Progenitor cell of endocrine pancreas (in vitro differentiated cells): ENCODE measurements around the gene PDE11A. TPM values are rescaled to one million over a fixed set of nuclear protein-coding genes. Genes with fewer than 3 reads are reported as not detected.
A peak's percentile ranks its signal among the peaks of the same experiment; 100 is the strongest.
"Not testable (repeated sequence)": the region's sequence is repeated elsewhere in the genome, so short reads cannot be mapped to it uniquely, and the experiment has no call there.

Experiments
- DNase-seq: peaks from one replicate; pipeline ENCODE4 v3.0.0; 2021; ENCODE audit warnings: low spot score; ENCODE audit not compliant: unreplicated experiment
- H3K27ac Mint-ChIP-seq: 2 replicates; pipeline ENCODE4 v1.8.0; 2021; ENCODE audit warnings: mild to moderate bottlenecking, moderate library complexity, mixed read lengths
- H3K27me3 Mint-ChIP-seq: 2 replicates; pipeline ENCODE4 v1.8.0; 2021; ENCODE audit warnings: mixed read lengths
- H3K36me3 Mint-ChIP-seq: 2 replicates; pipeline ENCODE4 v1.8.0; 2022; ENCODE audit warnings: mixed read lengths; ENCODE audit not compliant: insufficient read depth
- H3K4me1 Mint-ChIP-seq: 2 replicates; pipeline ENCODE4 v1.8.0; 2021; ENCODE audit warnings: low read depth, mixed read lengths
- H3K4me3 Mint-ChIP-seq: 2 replicates; pipeline ENCODE4 v1.8.0; 2021; ENCODE audit warnings: low read depth, mild to moderate bottlenecking, moderate library complexity, mixed read lengths
- H3K9me3 Mint-ChIP-seq: 2 replicates; pipeline ENCODE4 v1.8.0; 2021; ENCODE audit warnings: low read depth, mixed read lengths
- total RNA-seq: library from RNA; stranded (reverse); gene quantifications from 2 replicates; pipeline ENCODE4 v1.2.1, GENCODE V29; 2021
- TF ChIP-seq, protein P1 (sequence below): fragments of 200-600 bp; sonication (generic); IDR thresholded peaks from one replicate; pipeline ENCODE4 v1.5.0; 2021; ENCODE audit warnings: antibody characterized with exemption, mild to moderate bottlenecking; ENCODE audit not compliant: unreplicated experiment

Gene PDE11A
- total RNA-seq, 1 donor from 2014 or later = 54.8 TPM

DNA sequence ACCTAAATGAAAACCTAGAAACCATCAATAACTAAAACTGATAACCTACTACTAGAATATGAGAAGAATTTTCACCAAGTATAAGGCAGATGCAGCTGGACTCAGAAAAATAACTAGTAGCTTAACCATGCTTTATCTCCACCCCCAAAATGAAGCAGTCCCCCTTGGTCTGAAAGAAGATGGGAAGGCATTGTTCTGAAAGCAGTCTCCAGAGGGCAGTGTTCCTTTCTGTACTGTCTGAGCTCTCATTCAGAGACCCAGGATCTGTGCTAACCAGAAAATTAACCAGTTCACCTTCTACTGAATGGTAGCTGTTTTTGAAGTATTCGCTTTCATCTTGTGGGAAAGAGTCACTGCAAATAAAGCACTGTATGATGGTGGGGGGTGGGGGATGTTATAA is 273.0 kb downstream of the PDE11A start:
- H3K27ac Mint-ChIP-seq = no peak overlapping the region

DNA sequence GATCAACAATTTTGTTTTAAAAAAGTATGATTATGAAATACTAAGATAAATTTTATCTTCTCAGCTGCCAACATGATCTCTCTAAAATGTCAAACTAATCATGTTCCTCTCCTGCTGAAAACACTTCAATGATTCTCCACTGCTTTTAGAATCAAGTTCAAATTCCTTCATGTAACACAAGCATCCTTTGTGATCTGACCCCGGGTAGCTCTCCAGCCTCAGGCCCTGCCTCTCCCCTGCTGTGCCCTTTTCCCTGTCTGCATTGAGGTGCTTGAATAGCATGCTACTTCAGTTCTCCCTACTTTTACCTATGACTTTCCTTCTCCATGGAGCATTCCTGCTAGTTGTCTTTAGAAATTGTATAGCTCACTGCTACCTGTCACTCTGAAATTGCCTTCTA is 274.8 kb downstream of the PDE11A start:
- Mint-ChIP-seq H3K27me3 (no peaks in the 10 kb centered on the region), H3K9me3 (no peaks in the 10 kb centered on the region), H3K4me1 (no peaks in the 10 kb centered on the region), H3K36me3 (no peaks in the 10 kb centered on the region), H3K4me3 (no peak overlapping the region), H3K27ac (no peak overlapping the region)
- TF ChIP-seq, protein P1, sequence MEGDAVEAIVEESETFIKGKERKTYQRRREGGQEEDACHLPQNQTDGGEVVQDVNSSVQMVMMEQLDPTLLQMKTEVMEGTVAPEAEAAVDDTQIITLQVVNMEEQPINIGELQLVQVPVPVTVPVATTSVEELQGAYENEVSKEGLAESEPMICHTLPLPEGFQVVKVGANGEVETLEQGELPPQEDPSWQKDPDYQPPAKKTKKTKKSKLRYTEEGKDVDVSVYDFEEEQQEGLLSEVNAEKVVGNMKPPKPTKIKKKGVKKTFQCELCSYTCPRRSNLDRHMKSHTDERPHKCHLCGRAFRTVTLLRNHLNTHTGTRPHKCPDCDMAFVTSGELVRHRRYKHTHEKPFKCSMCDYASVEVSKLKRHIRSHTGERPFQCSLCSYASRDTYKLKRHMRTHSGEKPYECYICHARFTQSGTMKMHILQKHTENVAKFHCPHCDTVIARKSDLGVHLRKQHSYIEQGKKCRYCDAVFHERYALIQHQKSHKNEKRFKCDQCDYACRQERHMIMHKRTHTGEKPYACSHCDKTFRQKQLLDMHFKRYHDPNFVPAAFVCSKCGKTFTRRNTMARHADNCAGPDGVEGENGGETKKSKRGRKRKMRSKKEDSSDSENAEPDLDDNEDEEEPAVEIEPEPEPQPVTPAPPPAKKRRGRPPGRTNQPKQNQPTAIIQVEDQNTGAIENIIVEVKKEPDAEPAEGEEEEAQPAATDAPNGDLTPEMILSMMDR = no peak
- DNase-seq = no peak

More for the DNA sequence above, 273.0 kb downstream of the PDE11A start:
- H3K9me3 Mint-ChIP-seq = no peaks in the 10 kb centered on the region
- no peak for DNase-seq
- TF ChIP-seq, protein P1 = peak; percentile 70
- H3K36me3 Mint-ChIP-seq = no peaks in the 10 kb centered on the region
- H3K4me1 Mint-ChIP-seq = no peaks in the 10 kb centered on the region
- H3K4me3 Mint-ChIP-seq = no peak overlapping the region
- no peaks in the 10 kb centered on the region for H3K27me3 Mint-ChIP-seq

DNA sequence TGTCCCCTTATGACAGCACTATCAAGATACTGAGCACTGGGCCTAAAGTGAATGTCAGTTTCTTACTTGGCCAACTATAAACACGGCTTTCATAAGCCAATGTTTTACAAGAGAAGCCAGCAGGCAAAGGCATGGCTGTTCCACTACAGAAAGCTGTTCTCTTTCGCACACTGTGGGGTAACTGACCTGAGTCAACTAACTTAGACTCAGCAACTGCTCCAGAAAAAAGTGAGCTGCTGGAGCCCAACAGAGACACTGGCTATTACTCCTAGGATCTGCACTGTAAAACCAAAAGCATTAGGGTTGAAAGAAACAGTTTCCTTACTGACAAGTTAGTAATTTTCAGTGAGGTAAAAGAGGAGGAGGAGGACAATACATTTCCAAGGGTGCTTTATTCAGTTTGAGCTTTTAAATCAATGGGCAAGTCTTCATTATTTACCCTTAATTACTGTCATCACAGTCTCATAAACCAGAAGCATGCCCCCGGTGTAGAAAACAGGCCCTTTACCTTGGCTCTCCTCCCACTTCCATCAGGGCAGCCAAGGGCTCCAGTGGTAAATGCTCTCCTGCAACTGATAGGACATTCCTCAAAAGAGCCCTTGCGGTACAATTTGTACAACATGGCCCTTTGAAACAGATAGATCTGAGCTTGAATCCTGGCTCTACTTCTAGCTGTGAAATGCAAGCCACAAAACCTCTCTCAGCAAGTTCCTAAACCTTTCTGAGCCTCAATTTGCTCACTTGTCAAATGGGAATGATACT is 275.7 kb downstream of the PDE11A start:
- Mint-ChIP-seq H3K27ac (no peak overlapping the region), H3K27me3 (no peaks in the 10 kb centered on the region), H3K4me3 (no peak overlapping the region), H3K9me3 (no peaks in the 10 kb centered on the region), H3K4me1 (no peaks in the 10 kb centered on the region), H3K36me3 (no peaks in the 10 kb centered on the region)
- TF ChIP-seq, protein P1 = no peak
- no peak for DNase-seq

DNA sequence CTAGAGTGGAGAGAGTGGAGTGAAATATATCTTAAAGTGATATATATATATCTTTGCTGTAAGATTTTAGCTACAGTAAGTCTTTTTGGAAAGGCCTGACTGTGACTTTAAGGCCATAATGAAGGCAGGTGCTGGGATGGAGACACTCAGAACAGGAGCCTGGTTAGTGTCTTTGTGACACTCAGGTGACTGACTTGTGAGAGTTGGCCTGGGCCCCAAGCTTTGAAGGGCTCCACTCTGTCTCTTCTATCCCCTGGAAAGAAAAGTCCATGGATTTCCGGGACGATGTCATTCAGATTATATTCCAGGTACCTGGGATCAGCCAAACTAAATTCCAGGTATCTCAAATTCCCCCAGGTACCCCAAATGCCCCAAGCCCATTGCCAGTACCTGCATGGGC is 276.6 kb downstream of the PDE11A start:
- no peaks in the 10 kb centered on the region for H3K4me1 Mint-ChIP-seq
- H3K4me3 Mint-ChIP-seq = no peak overlapping the region
- TF ChIP-seq, protein P1 = no peak
- H3K27ac Mint-ChIP-seq = no peak overlapping the region
- no peak for DNase-seq
- no peaks in the 10 kb centered on the region for H3K9me3 Mint-ChIP-seq
- H3K27me3 Mint-ChIP-seq = no peaks in the 10 kb centered on the region
- H3K36me3 Mint-ChIP-seq = no peaks in the 10 kb centered on the region

DNA sequence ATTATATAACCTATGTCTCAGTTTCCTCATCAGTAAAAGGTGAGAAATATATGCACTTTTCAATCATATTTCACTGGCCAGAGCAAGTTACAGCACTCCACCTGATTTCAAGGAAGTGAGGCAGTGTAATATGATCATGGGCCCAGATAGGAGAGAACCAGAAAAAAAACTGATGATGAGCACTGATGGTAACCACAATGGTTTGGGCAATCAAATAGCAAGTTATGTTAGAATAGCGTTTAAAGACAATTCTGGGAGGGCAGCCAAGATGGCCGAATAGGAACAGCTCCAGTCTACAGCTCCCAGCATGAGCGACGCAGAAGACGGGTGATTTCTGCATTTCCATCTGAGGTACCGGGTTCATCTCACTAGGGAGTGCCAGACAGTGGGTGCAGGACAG is 287.4 kb downstream of the PDE11A start:
- not testable (repeated sequence) for H3K36me3 Mint-ChIP-seq, H3K27me3 Mint-ChIP-seq, H3K4me1 Mint-ChIP-seq, DNase-seq, H3K27ac Mint-ChIP-seq, H3K4me3 Mint-ChIP-seq, H3K9me3 Mint-ChIP-seq

DNA sequence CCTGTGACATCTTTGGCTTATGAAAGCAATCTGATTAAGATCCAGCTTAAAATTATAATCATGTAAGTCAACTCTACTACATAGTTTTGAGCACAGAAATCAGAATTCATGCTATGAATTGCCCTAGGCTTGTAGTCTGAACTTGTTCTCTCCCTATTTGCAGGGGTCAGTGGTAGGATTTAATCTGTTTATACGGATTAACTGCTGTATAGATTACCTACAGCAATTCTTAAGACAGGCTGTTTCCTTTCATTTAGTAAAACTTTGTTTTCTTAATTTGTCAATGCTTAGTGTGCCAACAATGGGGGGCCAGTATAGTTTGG is 287.9 kb downstream of the PDE11A start:
- H3K27me3 Mint-ChIP-seq = no peaks in the 10 kb centered on the region
- H3K4me3 Mint-ChIP-seq = no peak overlapping the region
- H3K9me3 Mint-ChIP-seq = peaks cover 8% of the 10 kb centered on the region
- TF ChIP-seq, protein P1 = no peak
- peaks cover 6% of the 10 kb centered on the region for H3K4me1 Mint-ChIP-seq
- DNase-seq = no peak
- peaks cover 3% of the 10 kb centered on the region for H3K36me3 Mint-ChIP-seq
- H3K27ac Mint-ChIP-seq = peak overlapping the region; percentile 19
